Measurements from ENCODE around the gene INTS11. TPM values are rescaled to one million over a fixed set of nuclear protein-coding genes. Genes with fewer than 3 reads are reported as not detected.

The INTS11 gene
- total RNA-seq, 1 experiment from 2014 or later = 161 TPM

GRCh38 chr1:1273512-1274298, 50.8 kb downstream of the INTS11 start, which contains the start of gene UBE2J2:
Gene UBE2J2 (minus strand): TSS chr1:1273854. CDS start chr1:1267992, 5,862 bp downstream.
- H4K20me1 ChIP-seq (ENCODE audit: insufficient read depth) = no peaks in the 10 kb centered on the region
- H3K4me3 ChIP-seq (replicated peaks in 1 of 2; ENCODE audit: low read depth in 1 of 2, low read length in 2 of 2) = peak within 1 kb of the TSS; percentile 87 to 95
- H3K79me2 ChIP-seq (ENCODE audit: insufficient read depth, low read length) = peaks cover 43% of the 10 kb centered on the region
- no peaks in the 10 kb centered on the region for H3K27me3 ChIP-seq (ENCODE audit: insufficient read depth, low read length)
- peak within 1 kb of the TSS; percentile 93 for H3K4me2 ChIP-seq (ENCODE audit: low read length)
- ChIA-PET CTCF (no interaction called here), RAD21 (ENCODE audit: low non-redundant PET in 1 of 2, low total read pairs in 2 of 2, uncharacterized antibody in 2 of 2, unreplicated experiment in 2 of 2) (interaction anchor here in 1 of 2 experiments (0.6 to 1.0 kb wide), 3 partner anchors 18 to 202 kb away, joined by 3 to 4 read pairs (median 3); no protein-coding TSS in a partner anchor), POLR2A (interaction anchor here (0.6 to 1.2 kb wide), 3 partner anchors 10 to 260 kb away, joined by 4 to 5 read pairs (median 4); partner anchors contain the start of gene ISG15)
- intact Hi-C loops (cut with micrococcal nuclease) = no loop called here
- H3K4me1 ChIP-seq (ENCODE audit: control insufficient read depth in 1 of 2, insufficient read depth in 2 of 2, low read length in 2 of 2) = peaks cover 15 to 34% of the 10 kb centered on the region in 2 experiments; a peak in 3 of 4 replicates
- ATAC-seq (peak; percentile 91), DNase-seq (ENCODE audit: low read depth, low spot score) (peak; percentile 67)
- H2AFZ ChIP-seq (ENCODE audit: low read depth, low read length, poor library complexity, severe bottlenecking) = no peak within 1 kb of the TSS
- no peaks in the 10 kb centered on the region for H3K9me3 ChIP-seq (ENCODE audit: control insufficient read depth in 1 of 2, insufficient read depth in 1 of 2, low read depth in 1 of 2, low read length in 2 of 2)
- H3K9me2 ChIP-seq (ENCODE audit: insufficient read depth) = no peaks in the 10 kb centered on the region
- peak within 1 kb of the TSS; percentile 95 for H3K9ac ChIP-seq (ENCODE audit: low read length)
- H3K27ac ChIP-seq (ENCODE audit: low read depth, low read length) = peak within 1 kb of the TSS; percentile 94
- H3K36me3 ChIP-seq (ENCODE audit: control insufficient read depth in 1 of 2, insufficient read depth in 2 of 2, low read length in 2 of 2) = peaks cover 0 to 4% of the 10 kb centered on the region in 2 experiments; a peak in 1 of 4 replicates
- BruUV-seq (replicated peaks) = no TSS peak
- TF ChIP-seq POLR2AphosphoS5 (IDR thresholded peaks at IDR 0.05; ENCODE audit: low read depth, low read length) (peak; percentile 83), FOSL1 (IDR thresholded peaks at IDR 0.05; ENCODE audit: low read depth) (no peak), ZFX (IDR thresholded peaks at IDR 0.05) (peak; percentile 98; the same call in 1 of the 2 replicates), MAX (IDR thresholded peaks at IDR 0.05) (peak; percentile 48), CBX3 (IDR thresholded peaks at IDR 0.05; ENCODE audit: low read depth) (no peak), ATF3 (IDR thresholded peaks at IDR 0.05) (no peak), EZH2 (IDR thresholded peaks at IDR 0.05) (no peak), EGR1 (IDR thresholded peaks at IDR 0.05; ENCODE audit: low read depth) (peak; percentile 67), ZNF274 (IDR thresholded peaks at IDR 0.05; ENCODE audit: low read depth, low read length) (no peak), SIN3A (IDR thresholded peaks at IDR 0.05; ENCODE audit: low read depth) (no peak), RAD21 (IDR thresholded peaks at IDR 0.05; ENCODE audit: low read depth) (no peak), CEBPB (IDR thresholded peaks at IDR 0.05; ENCODE audit: low read depth) (no peak), ELF1 (IDR thresholded peaks at IDR 0.05; ENCODE audit: borderline replicate concordance, low read depth) (no peak), EZH2phosphoT487 (IDR thresholded peaks at IDR 0.05; ENCODE audit: borderline replicate concordance) (no peak), CTCF (IDR thresholded peaks at IDR 0.05 in 2 of 3, conservative IDR thresholded peaks at IDR 0.05 in 1 of 3; ENCODE audit: borderline replicate concordance in 1 of 3, insufficient read depth in 1 of 3, low read depth in 2 of 3, low read length in 2 of 3) (no peak), ZBTB33 (IDR thresholded peaks at IDR 0.05; ENCODE audit: extremely low read depth, insufficient replicate concordance, low read length) (no peak), YY1 (IDR thresholded peaks at IDR 0.05; ENCODE audit: extremely low read depth, insufficient replicate concordance, low read depth, low read length) (peak; percentile 98), POLR2A (IDR thresholded peaks at IDR 0.05; ENCODE audit: borderline replicate concordance, extremely low read depth, insufficient read depth, insufficient read length) (peak; percentile 46), SRF (IDR thresholded peaks at IDR 0.05; ENCODE audit: low read depth) (no peak), TCF7L2 (IDR thresholded peaks at IDR 0.05; ENCODE audit: borderline replicate concordance, extremely low read depth, insufficient read depth, insufficient read length) (no peak)

All from HCT116 (cell line).